G401 (cell line): Measurements from ENCODE around the gene BRSK1. TPM values are rescaled to one million over a fixed set of nuclear protein-coding genes. Genes with fewer than 3 reads are reported as not detected.
A peak's percentile ranks its signal among the peaks of the same experiment; 100 is the strongest.

Source experiments
- DNase-seq: peaks from one replicate; pipeline ENCODE4 v3.0.0-alpha.2; 2015; ENCODE audit warnings: low spot score
- in situ Hi-C: cut with HindIII; loops from 2 replicates; pipeline ENCODE4 v1.10.0; 2016; ENCODE audit warnings: low sequenced_read_pairs, mixed read lengths
- total RNA-seq: library from RNA; depleted of rRNA; stranded (reverse); fragments of >200 nt; shearing (Covaris generic); gene quantifications from 2 replicates; pipeline ENCODE4 v1.2.3, GENCODE V29; 2014

BRSK1 gene
- total RNA-seq, 1 experiment from 2014 or later, result 8.9 TPM

- in situ Hi-C loops, result no loop called here
- no peak for DNase-seq
These were observed 17.0 kb upstream of the BRSK1 start for GRCh38 chr19:55266840-55267239.

GRCh38 chr19:55269299-55269698, 14.5 kb upstream of the BRSK1 start:
- in situ Hi-C loops, result no loop called here

GRCh38 chr19:55270172-55270942, 13.4 kb upstream of the BRSK1 start:
- in situ Hi-C loops, result no loop called here

More at GRCh38 chr19:55269299-55269698, 14.5 kb upstream of the BRSK1 start:
- DNase-seq, result no peak

GRCh38 chr19:55272142-55272541, 11.7 kb upstream of the BRSK1 start:
- in situ Hi-C loops, result no loop called here
- DNase-seq, result no peak

More at GRCh38 chr19:55270172-55270942, 13.4 kb upstream of the BRSK1 start:
- DNase-seq, result no peak

- DNase-seq, result no peak
- in situ Hi-C loops, result no loop called here
These were observed 9.7 kb upstream of the BRSK1 start for GRCh38 chr19:55273978-55274707.

GRCh38 chr19:55275851-55276719, 7.7 kb upstream of the BRSK1 start:
- DNase-seq, result no peak
- in situ Hi-C loops, result no loop called here

- in situ Hi-C loops, result no loop called here
- no peak for DNase-seq
These were observed 6.9 kb upstream of the BRSK1 start for GRCh38 chr19:55276720-55277430.

- in situ Hi-C loops, result no loop called here
- no peak for DNase-seq
These were observed 6.3 kb upstream of the BRSK1 start for GRCh38 chr19:55277494-55277893.

GRCh38 chr19:55278391-55279135, 5.2 kb upstream of the BRSK1 start:
- DNase-seq, result no peak
- in situ Hi-C loops, result no loop called here

- DNase-seq, result no peak
- in situ Hi-C loops, result no loop called here
These were observed 4.5 kb upstream of the BRSK1 start for GRCh38 chr19:55279340-55279739.

- DNase-seq, result peak; percentile 94
- in situ Hi-C loops, result no loop called here
These were observed 3.8 kb upstream of the BRSK1 start, which contains the start of gene HSPBP1 for GRCh38 chr19:55279770-55280643. Gene HSPBP1, minus strand, starts transcription at chr19:55280110. Its CDS starts 502 bp downstream, at chr19:55279608.

GRCh38 chr19:55284405-55285058, 735 bp downstream of the BRSK1 start:
- in situ Hi-C loops, result no loop called here
- no peak for DNase-seq

GRCh38 chr19:55285229-55285890, 1.6 kb downstream of the BRSK1 start:
- in situ Hi-C loops, result no loop called here
- DNase-seq, result peak; percentile 34

- DNase-seq, result peak; percentile 12
- in situ Hi-C loops, result no loop called here
These were observed 3.7 kb downstream of the BRSK1 start for GRCh38 chr19:55287361-55288079.

- in situ Hi-C loops, result no loop called here
- DNase-seq, result peak; percentile 69
These were observed 5.5 kb downstream of the BRSK1 start for GRCh38 chr19:55289117-55289796.
